A673 (cell line): ENCODE measurements around the gene MLST8. TPM values are rescaled to one million over a fixed set of nuclear protein-coding genes. Genes with fewer than 3 reads are reported as not detected.

Source experiments
- BruUV-seq: library from RNA; stranded (reverse); fragments of 400-500 nt; replicated peaks from 2 replicates; lab custom pipeline; 2021; lab: Mats Ljungman, UMichigan
- CTCF ChIA-PET: fragments of 300-600 bp; sonication (Branson Sonifier 250); formaldehyde crosslinking; loops from one replicate; lab custom pipeline; 2022; ENCODE audit warnings: antibody characterized with exemption; lab: Charles Lee
- POLR2A ChIA-PET: fragments of 300-600 bp; sonication (Branson Sonifier 250); formaldehyde crosslinking; loops from one replicate; lab custom pipeline; 2022; ENCODE audit warnings: antibody characterized with exemption; ENCODE audit not compliant: low non-redundant PET; lab: Charles Lee
- DNase-seq: peaks from one replicate; pipeline ENCODE4 v3.0.0-alpha.2; 2015; ENCODE audit warnings: low spot score
- H3K27ac ChIP-seq: fragments of 200-600 bp; sonication (generic); 2 replicates; pipeline ENCODE4 v1.5.1; 2016; ENCODE audit warnings: mixed run types, low read depth, mild to moderate bottlenecking, mixed read lengths, antibody characterized with exemption, low read length; ENCODE audit not compliant: poor library complexity, severe bottlenecking
- H3K27me3 ChIP-seq: fragments of 200-600 bp; sonication (generic); replicated peaks from 2 replicates; pipeline ENCODE4 v1.6.1; 2017; ENCODE audit warnings: mixed run types, low read depth, mild to moderate bottlenecking, mixed read lengths, antibody characterized with exemption, low read length; ENCODE audit not compliant: insufficient read depth, poor library complexity
- H3K36me3 ChIP-seq: fragments of 200-600 bp; sonication (generic); 2 replicates; pipeline ENCODE4 v1.6.1; 2016; ENCODE audit warnings: mixed run types, mild to moderate bottlenecking, mixed read lengths, antibody characterized with exemption, low read length; ENCODE audit not compliant: insufficient read depth, poor library complexity, severe bottlenecking
- H3K4me1 ChIP-seq: fragments of 200-600 bp; sonication (generic); 2 replicates; pipeline ENCODE4 v1.6.1; 2017; ENCODE audit warnings: mixed run types, mild to moderate bottlenecking, mixed read lengths, antibody characterized with exemption, low read length; ENCODE audit not compliant: insufficient read depth, poor library complexity, severe bottlenecking
- H3K4me3 ChIP-seq: fragments of 200-600 bp; sonication (generic); 2 replicates; pipeline ENCODE4 v1.5.1; 2016; ENCODE audit warnings: low read depth, mixed run types, mild to moderate bottlenecking, mixed read lengths, low read length; ENCODE audit not compliant: poor library complexity, severe bottlenecking
- H3K9me3 ChIP-seq: fragments of 200-600 bp; sonication (generic); 2 replicates; pipeline ENCODE4 v1.6.1; 2016; ENCODE audit warnings: mixed run types, low read depth, mild to moderate bottlenecking, mixed read lengths, antibody characterized with exemption, low read length; ENCODE audit not compliant: poor library complexity, severe bottlenecking
- CTCF ChIP-seq: fragments of 300-800, 200-600 bp; sonication (generic); conservative IDR thresholded peaks from 2 replicates; pipeline ENCODE4 v1.5.1; 2017; ENCODE audit warnings: low read depth, mild to moderate bottlenecking, antibody characterized with exemption, low read length, moderate library complexity, mixed read lengths
- EZH2 ChIP-seq: fragments of 200-600 bp; sonication (generic); IDR thresholded peaks from 2 replicates; pipeline ENCODE4 v1.6.1; 2017; ENCODE audit warnings: borderline replicate concordance, low read depth, mild to moderate bottlenecking, mixed read lengths, antibody characterized with exemption, low read length; ENCODE audit not compliant: poor library complexity, severe bottlenecking
- intact Hi-C: fragments of 100-400 bp; cut with micrococcal nuclease; formaldehyde crosslinking; loops from one replicate; pipeline ENCODE4 v1.10.0; 2022; ENCODE audit not compliant: unreplicated experiment
- total RNA-seq: library from RNA; stranded (reverse); gene quantifications from 2 replicates; pipeline ENCODE4 v1.2.3, GENCODE V29; 2021

The MLST8 gene
- total RNA-seq, 1 experiment from 2014 or later, result 58.3 TPM

DNA sequence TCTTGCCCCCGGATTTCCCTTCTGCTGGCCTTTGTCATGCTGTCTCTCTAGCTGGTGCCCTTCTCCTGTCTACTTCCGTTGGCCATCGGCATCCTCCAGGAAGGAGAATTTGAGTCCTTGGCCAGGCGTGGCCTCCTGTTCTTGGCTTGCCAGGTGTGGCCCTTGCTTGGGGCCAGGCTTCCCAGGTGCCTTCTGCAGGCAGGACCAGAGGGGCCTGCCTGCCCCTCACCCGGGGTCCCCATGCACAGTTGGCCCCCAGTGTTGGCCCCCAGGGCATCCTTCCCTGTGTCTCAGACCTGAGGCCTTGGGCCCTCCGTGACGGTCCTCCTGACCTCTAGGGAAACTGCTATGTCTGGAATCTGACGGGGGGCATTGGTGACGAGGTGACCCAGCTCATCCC is 2.6 kb downstream of the MLST8 start:
- Histone ChIP-seq H3K36me3 (peaks cover 31% of the 10 kb centered on the region), H3K4me1 (peaks cover 18% of the 10 kb centered on the region), H3K4me3 (no peak overlapping the region), H3K9me3 (no peaks in the 10 kb centered on the region), H3K27ac (no peak overlapping the region), H3K27me3 (no peaks in the 10 kb centered on the region)
- ChIA-PET CTCF (no interaction called here), POLR2A (no interaction called here)
- no peak for DNase-seq
- intact Hi-C loops, result no loop called here
- no TSS peak for BruUV-seq
- TF ChIP-seq CTCF (no peak), EZH2 (no peak)

DNA sequence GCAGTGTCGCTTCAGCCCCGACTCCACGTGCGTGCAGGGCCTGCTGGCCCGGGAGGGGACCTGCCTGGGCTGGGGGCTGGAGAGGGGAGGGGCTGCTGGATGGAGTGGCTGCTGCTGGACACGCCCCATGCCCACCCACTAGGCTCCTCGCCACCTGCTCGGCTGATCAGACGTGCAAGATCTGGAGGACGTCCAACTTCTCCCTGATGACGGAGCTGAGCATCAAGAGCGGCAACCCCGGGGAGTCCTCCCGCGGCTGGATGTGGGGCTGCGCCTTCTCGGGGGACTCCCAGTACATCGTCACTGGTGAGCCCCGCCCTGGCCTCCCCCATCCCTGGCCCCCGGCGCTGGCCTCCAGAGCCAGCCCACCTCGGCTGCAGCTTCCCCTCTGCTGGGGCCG is 3.1 kb downstream of the MLST8 start:
- ChIA-PET POLR2A (no interaction called here), CTCF (interaction anchor here (0.6 kb wide), 1 partner anchor 87 kb away, joined by 3 read pairs; no protein-coding TSS in a partner anchor)
- Histone ChIP-seq H3K27ac (no peak overlapping the region), H3K4me1 (peaks cover 22% of the 10 kb centered on the region), H3K27me3 (no peaks in the 10 kb centered on the region), H3K9me3 (no peaks in the 10 kb centered on the region), H3K36me3 (peaks cover 31% of the 10 kb centered on the region), H3K4me3 (no peak overlapping the region)
- no peak for DNase-seq
- intact Hi-C loops, result no loop called here
- BruUV-seq, result no TSS peak
- TF ChIP-seq EZH2 (no peak), CTCF (no peak)

DNA sequence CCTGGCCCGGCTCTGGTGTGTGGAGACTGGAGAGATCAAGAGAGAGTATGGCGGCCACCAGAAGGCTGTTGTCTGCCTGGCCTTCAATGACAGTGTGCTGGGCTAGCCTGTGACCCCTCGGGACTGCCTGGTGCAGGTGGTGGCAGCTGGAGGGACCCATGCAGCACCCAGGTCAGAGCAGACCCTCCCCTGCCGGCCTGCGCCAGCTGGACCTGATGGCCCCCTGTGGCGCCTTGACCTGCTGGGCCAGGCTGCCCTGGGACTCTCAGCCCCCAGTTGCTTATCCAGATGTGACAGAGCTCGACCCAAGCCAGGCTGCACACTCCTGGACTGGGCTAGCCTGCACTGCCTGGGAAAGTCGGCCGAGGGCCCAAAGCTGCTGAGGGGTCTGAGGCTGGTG is 3.5 kb downstream of the MLST8 start:
- H3K36me3 ChIP-seq, result peaks cover 31% of the 10 kb centered on the region
- H3K4me3 ChIP-seq, result no peak overlapping the region
- BruUV-seq, result TSS peak; percentile 4
- intact Hi-C loops, result no loop called here
- no peak for DNase-seq
- H3K9me3 ChIP-seq, result no peaks in the 10 kb centered on the region
- POLR2A ChIA-PET, result no interaction called here
- H3K27ac ChIP-seq, result no peak overlapping the region
- H3K4me1 ChIP-seq, result peaks cover 25% of the 10 kb centered on the region
- CTCF ChIA-PET, result interaction anchor here (0.6 kb wide), 1 partner anchor 87 kb away, joined by 3 read pairs; no protein-coding TSS in a partner anchor
- no peaks in the 10 kb centered on the region for H3K27me3 ChIP-seq
- no peak for TF ChIP-seq EZH2
- TF ChIP-seq CTCF, result no peak
